Kidney (tissue), 14 donors: ENCODE results near the gene CYP39A1. TPM values are rescaled to one million over a fixed set of nuclear protein-coding genes. Genes with fewer than 3 reads are reported as not detected.

Experiments used
- DNase-seq, 5 donors: peaks; one replicate each; pipeline ENCODE4 v3.0.0-alpha.2; 2013 to 2020
- FAIRE-seq: peaks from 2 replicates; lab custom pipeline; 2012; peaks lifted over from hg19 to GRCh38; lab: Jason Lieb, UNC
- H3K27ac ChIP-seq, 2 donors: one replicate each; pipeline ENCODE4 v1.7.0; 2013; ENCODE audit warnings: low read depth in 2 of 2, low read length in 2 of 2, inconsistent platforms in 1 of 2
- H3K27me3 ChIP-seq: one replicate; pipeline ENCODE4 v1.7.1; 2013; ENCODE audit warnings: low read length, inconsistent platforms; ENCODE audit not compliant: control insufficient read depth, insufficient read depth
- H3K36me3 ChIP-seq, 3 donors: one replicate each; pipeline versions ENCODE4 v1.7.0 to v1.7.1; 2013; ENCODE audit warnings: low read length in 3 of 3, control low read depth in 1 of 3, inconsistent platforms in 1 of 3; ENCODE audit not compliant: insufficient read depth in 3 of 3, control insufficient read depth in 2 of 3
- H3K4me1 ChIP-seq, 3 donors: one replicate each; pipeline versions ENCODE4 v1.7.0 to v1.7.1; 2013; ENCODE audit warnings: low read length in 3 of 3, inconsistent platforms in 1 of 3, low read depth in 1 of 3; ENCODE audit not compliant: control insufficient read depth in 2 of 3, insufficient read depth in 2 of 3
- H3K4me3 ChIP-seq, 3 donors: one replicate each; pipeline versions ENCODE4 v1.7.0 to v1.8.1; 2013; ENCODE audit warnings: low read length in 3 of 3, control low read depth in 1 of 3, inconsistent platforms in 1 of 3
- H3K9ac ChIP-seq, 3 donors: one replicate each; pipeline versions ENCODE4 v1.7.0 to v1.7.1; 2013; ENCODE audit warnings: low read length in 3 of 3, control low read depth in 1 of 3, inconsistent platforms in 1 of 3
- H3K9me3 ChIP-seq, 3 donors: one replicate each; pipeline versions ENCODE4 v1.7.0 to v1.7.1; 2013; ENCODE audit warnings: low read length in 3 of 3, control low read depth in 1 of 3, inconsistent platforms in 1 of 3; ENCODE audit not compliant: control insufficient read depth in 2 of 3, insufficient read depth in 1 of 3
- CTCF ChIP-seq: IDR thresholded peaks from 3 replicates; pipeline ENCODE4 v1.5.1; 2012; ENCODE audit warnings: mild to moderate bottlenecking, moderate library complexity, borderline replicate concordance; ENCODE audit not compliant: insufficient read depth; ENCODE audit errors: extremely low read depth
- intact Hi-C: fragments of 100-400 bp; cut with DNase I; formaldehyde crosslinking; loops from one replicate; pipeline ENCODE4 v1.11.1; 2022
- polyA plus RNA-seq: library from polyadenylated mRNA; stranded (reverse); fragments of 350-450 nt; fragmentation: Illumina TruSeq; extraction: RNeasy Lipid Tissue Mini Kit (QIAGEN cat#74804); gene quantifications from one replicate; pipeline ENCODE4 v1.2.3, GENCODE V29; 2014; ENCODE audit warnings: low read depth, low replicate concordance; ENCODE audit not compliant: insufficient read depth
- total RNA-seq: library from RNA; stranded (reverse); fragmentation: NEBNext Ultra II Directional; extraction: Animal tissue kit (Norgen Biotek cat#: 25700); gene quantifications from one replicate; pipeline ENCODE4 v1.2.1, GENCODE V29; 2021
- donor health status: control.
- donor health status: control.
- donor health status: control.
- donor health status: control.
- donor health status: control.
- donor health status: DM: yes; HTN: yes; CAD: no.
- donor health status: Normal renal cell carcinoma (clear cell type).

CYP39A1 gene
- total and polyA plus RNA-seq, 2 donors from 2014 or later, result 6.0 to 8.7 TPM

GRCh38 chr6:46642928-46643751, 9.5 kb downstream of the CYP39A1 start:
- FAIRE-seq, result no peak
- no peak overlapping the region for H3K27ac ChIP-seq
- H3K9me3 ChIP-seq, result peaks cover 0 to 8% (median 0%) of the 10 kb centered on the region in 3 donors
- H3K36me3 ChIP-seq, result no peaks in the 10 kb centered on the region
- DNase-seq, result no peak
- H3K27me3 ChIP-seq, result no peaks in the 10 kb centered on the region
- TF ChIP-seq CTCF, result no peak
- no peaks in the 10 kb centered on the region for H3K4me1 ChIP-seq
- no peak overlapping the region for H3K4me3 ChIP-seq
- no peak overlapping the region for H3K9ac ChIP-seq
- intact Hi-C loops, result no loop called here

- H3K27ac ChIP-seq, result no peak overlapping the region
These were observed 14.0 kb downstream of the CYP39A1 start for GRCh38 chr6:46638650-46639049.

GRCh38 chr6:46637933-46638332, 14.7 kb downstream of the CYP39A1 start:
- Histone ChIP-seq H3K9me3 (no peaks in the 10 kb centered on the region), H3K36me3 (no peaks in the 10 kb centered on the region), H3K4me1 (no peaks in the 10 kb centered on the region), H3K9ac (no peak overlapping the region), H3K27ac (no peak overlapping the region), H3K27me3 (no peaks in the 10 kb centered on the region), H3K4me3 (no peak overlapping the region)
- TF ChIP-seq CTCF, result no peak
- FAIRE-seq (no peak), DNase-seq (no peak)
- intact Hi-C loops, result no loop called here

More at GRCh38 chr6:46638650-46639049, 14.0 kb downstream of the CYP39A1 start:
- no peak overlapping the region for H3K4me3 ChIP-seq
- H3K4me1 ChIP-seq, result no peaks in the 10 kb centered on the region
- TF ChIP-seq CTCF, result no peak
- no peak overlapping the region for H3K9ac ChIP-seq
- no peak for DNase-seq
- H3K9me3 ChIP-seq, result no peaks in the 10 kb centered on the region
- FAIRE-seq, result no peak
- H3K36me3 ChIP-seq, result no peaks in the 10 kb centered on the region
- no peaks in the 10 kb centered on the region for H3K27me3 ChIP-seq
- intact Hi-C loops, result no loop called here
